ENCODE data around the gene TTC1. TPM values are rescaled to one million over a fixed set of nuclear protein-coding genes. Genes with fewer than 3 reads are reported as not detected.

TTC1 gene
- total and polyA plus RNA-seq, 9 of the 15 experiments (the other 6 are each of a cell fraction or from before 2014, with no cell fraction given) = 51.9 to 173 (median 87.7) TPM

GRCh38 chr5:160044391-160044804 is 35.5 kb downstream of the TTC1 start:
- Histone ChIP-seq H3K36me3 (ENCODE audit: control insufficient read depth, insufficient read depth, low read length) (peaks cover 39% of the 10 kb centered on the region), H3K4me1 (replicated peaks in 1 of 2; ENCODE audit: control insufficient read depth in 2 of 2, insufficient read depth in 2 of 2, low read length in 2 of 2) (no peaks in the 10 kb centered on the region), H3K79me2 (ENCODE audit: control insufficient read depth, insufficient read depth, low read length) (no peaks in the 10 kb centered on the region), H3K9me1 (ENCODE audit: control insufficient read depth, insufficient read depth, low read length) (no peaks in the 10 kb centered on the region), H4K20me1 (replicated peaks; ENCODE audit: control insufficient read depth, insufficient read depth, low read length) (no peaks in the 10 kb centered on the region), H3K9ac (ENCODE audit: insufficient read depth in 1 of 2, low read depth in 2 of 2, low read length in 2 of 2) (no peak overlapping the region), H2AFZ (ENCODE audit: low read depth, low read length) (no peak overlapping the region), H3K27ac (ENCODE audit: extremely low read depth, low read depth, low read length) (no peak overlapping the region), H3K4me3 (no peak overlapping the region), H3K27me3 (ENCODE audit: control insufficient read depth in 2 of 2, insufficient read depth in 2 of 2, low read length in 2 of 2) (no peaks in the 10 kb centered on the region), H3K9me3 (replicated peaks; ENCODE audit: control insufficient read depth, insufficient read depth, low read depth, low read length) (no peaks in the 10 kb centered on the region), H3K4me2 (ENCODE audit: insufficient read depth, low read length) (no peak overlapping the region)
- FAIRE-seq (no peak), ATAC-seq (0 out of 3 replicates have a peak, but pooled peaks have one; percentile 30), DNase-seq (ENCODE audit: extremely low read depth in 1 of 4, low spot score in 3 of 4) (peak in 1 of 4 experiments; percentile 21)
- POLR2A ChIA-PET = no interaction called here
- 80% methylated on average over 1 of the region's 1 CpG for WGBS (ENCODE audit: insufficient coverage, low coverage, missing lambda C conversion rate)
- no peak for TF ChIP-seq ZNF696 (CRISPR knock-in tag; conservative IDR thresholded peaks at IDR 0.05)
- no peak for TF ChIP-seq CEBPG (CRISPR knock-in tag; IDR thresholded peaks at IDR 0.05)
- TF ChIP-seq CEBPG (tag; conservative IDR thresholded peaks at IDR 0.05 in 1 of 2, IDR thresholded peaks at IDR 0.05 in 1 of 2) = peak in 1 of 2 experiments; percentile 39; a peak in 1 of 4 replicates
- TF ChIP-seq, protein P1, sequence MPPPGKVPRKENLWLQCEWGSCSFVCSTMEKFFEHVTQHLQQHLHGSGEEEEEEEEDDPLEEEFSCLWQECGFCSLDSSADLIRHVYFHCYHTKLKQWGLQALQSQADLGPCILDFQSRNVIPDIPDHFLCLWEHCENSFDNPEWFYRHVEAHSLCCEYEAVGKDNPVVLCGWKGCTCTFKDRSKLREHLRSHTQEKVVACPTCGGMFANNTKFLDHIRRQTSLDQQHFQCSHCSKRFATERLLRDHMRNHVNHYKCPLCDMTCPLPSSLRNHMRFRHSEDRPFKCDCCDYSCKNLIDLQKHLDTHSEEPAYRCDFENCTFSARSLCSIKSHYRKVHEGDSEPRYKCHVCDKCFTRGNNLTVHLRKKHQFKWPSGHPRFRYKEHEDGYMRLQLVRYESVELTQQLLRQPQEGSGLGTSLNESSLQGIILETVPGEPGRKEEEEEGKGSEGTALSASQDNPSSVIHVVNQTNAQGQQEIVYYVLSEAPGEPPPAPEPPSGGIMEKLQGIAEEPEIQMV (tag; conservative IDR thresholded peaks at IDR 0.05; ENCODE audit: low read depth) = no peak
- TF ChIP-seq TCF7L2 (IDR thresholded peaks at IDR 0.05; ENCODE audit: low read depth, low read length) = no peak
- TF ChIP-seq CSDE1 (IDR thresholded peaks at IDR 0.05) = no peak
- 0 out of 2 replicates have a peak, but pooled peaks have one; percentile 8 for TF ChIP-seq JUND (IDR thresholded peaks at IDR 0.05; ENCODE audit: borderline replicate concordance, low read depth, low read length)
- no peak for TF ChIP-seq JUND (tag; IDR thresholded peaks at IDR 0.05; ENCODE audit: borderline replicate concordance, low read depth, low read length)
- no peak for TF ChIP-seq TAF7 (tag; IDR thresholded peaks at IDR 0.05)
- peak; percentile 49; the same call in 1 of the 2 replicates for TF ChIP-seq RFX1 (IDR thresholded peaks at IDR 0.05)
- TF ChIP-seq, protein P2, sequence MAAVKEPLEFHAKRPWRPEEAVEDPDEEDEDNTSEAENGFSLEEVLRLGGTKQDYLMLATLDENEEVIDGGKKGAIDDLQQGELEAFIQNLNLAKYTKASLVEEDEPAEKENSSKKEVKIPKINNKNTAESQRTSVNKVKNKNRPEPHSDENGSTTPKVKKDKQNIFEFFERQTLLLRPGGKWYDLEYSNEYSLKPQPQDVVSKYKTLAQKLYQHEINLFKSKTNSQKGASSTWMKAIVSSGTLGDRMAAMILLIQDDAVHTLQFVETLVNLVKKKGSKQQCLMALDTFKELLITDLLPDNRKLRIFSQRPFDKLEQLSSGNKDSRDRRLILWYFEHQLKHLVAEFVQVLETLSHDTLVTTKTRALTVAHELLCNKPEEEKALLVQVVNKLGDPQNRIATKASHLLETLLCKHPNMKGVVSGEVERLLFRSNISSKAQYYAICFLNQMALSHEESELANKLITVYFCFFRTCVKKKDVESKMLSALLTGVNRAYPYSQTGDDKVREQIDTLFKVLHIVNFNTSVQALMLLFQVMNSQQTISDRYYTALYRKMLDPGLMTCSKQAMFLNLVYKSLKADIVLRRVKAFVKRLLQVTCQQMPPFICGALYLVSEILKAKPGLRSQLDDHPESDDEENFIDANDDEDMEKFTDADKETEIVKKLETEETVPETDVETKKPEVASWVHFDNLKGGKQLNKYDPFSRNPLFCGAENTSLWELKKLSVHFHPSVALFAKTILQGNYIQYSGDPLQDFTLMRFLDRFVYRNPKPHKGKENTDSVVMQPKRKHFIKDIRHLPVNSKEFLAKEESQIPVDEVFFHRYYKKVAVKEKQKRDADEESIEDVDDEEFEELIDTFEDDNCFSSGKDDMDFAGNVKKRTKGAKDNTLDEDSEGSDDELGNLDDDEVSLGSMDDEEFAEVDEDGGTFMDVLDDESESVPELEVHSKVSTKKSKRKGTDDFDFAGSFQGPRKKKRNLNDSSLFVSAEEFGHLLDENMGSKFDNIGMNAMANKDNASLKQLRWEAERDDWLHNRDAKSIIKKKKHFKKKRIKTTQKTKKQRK (IDR thresholded peaks at IDR 0.05; ENCODE audit: borderline replicate concordance, low read depth, low read length) = no peak
- peak; percentile 63; the same call in 1 of the 2 replicates for TF ChIP-seq STAT5A (IDR thresholded peaks at IDR 0.05; ENCODE audit: borderline replicate concordance, low read length)
- peak; percentile 32; the same call in 1 of the 2 replicates for TF ChIP-seq FOSL1 (tag; conservative IDR thresholded peaks at IDR 0.05)
- TF ChIP-seq HMG20A (CRISPR knock-in tag; conservative IDR thresholded peaks at IDR 0.05) = no peak
- TF ChIP-seq, protein P3, sequence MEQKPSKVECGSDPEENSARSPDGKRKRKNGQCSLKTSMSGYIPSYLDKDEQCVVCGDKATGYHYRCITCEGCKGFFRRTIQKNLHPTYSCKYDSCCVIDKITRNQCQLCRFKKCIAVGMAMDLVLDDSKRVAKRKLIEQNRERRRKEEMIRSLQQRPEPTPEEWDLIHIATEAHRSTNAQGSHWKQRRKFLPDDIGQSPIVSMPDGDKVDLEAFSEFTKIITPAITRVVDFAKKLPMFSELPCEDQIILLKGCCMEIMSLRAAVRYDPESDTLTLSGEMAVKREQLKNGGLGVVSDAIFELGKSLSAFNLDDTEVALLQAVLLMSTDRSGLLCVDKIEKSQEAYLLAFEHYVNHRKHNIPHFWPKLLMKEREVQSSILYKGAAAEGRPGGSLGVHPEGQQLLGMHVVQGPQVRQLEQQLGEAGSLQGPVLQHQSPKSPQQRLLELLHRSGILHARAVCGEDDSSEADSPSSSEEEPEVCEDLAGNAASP (IDR thresholded peaks at IDR 0.05) = no peak
- TF ChIP-seq SMAD4 (CRISPR knock-in tag; conservative IDR thresholded peaks at IDR 0.05) = no peak
- intact Hi-C loops (cut with micrococcal nuclease) = no loop called here
- in situ Hi-C loops (cut with MboI) = no loop called here
- BruUV-seq (replicated peaks) = no TSS peak
- CTCF ChIA-PET (ENCODE audit: low intra/inter-chr PET ratio) = no interaction called here

Data from K562 (cell line).